Measurements from ENCODE around the gene MMP17.

MMP17 gene

DNA sequence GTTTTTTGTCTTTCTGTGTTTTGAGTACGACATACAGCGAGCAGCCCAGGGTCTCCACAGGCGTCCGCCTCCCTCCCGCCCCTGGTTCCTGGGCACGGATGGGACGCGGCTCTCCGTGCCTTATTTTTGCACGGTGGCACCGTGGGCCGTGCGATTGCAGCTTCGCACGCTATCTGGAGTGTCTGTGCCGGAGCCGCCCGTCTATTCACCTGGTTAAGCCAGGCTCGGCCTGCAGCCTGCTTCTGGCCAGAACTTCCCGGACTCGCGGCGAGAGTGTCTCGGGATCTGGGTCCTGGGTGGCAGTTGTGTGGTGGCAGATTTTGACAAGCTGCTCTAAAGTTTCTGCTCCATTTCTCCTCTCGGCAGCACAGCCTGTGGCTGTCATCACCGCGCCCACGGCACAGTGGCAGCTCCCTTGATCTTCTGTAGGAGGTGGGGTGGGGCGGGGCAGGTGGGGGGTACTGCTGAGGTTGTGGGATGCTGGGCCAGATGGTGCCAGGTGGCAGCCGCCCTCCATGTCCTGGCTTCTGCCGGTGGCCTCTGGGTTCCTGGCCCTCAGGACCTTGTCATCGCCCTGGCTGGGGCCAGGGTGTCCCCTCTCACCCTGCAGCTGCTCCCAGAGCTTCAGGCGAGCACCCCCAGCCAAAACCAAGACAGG lies 2.9 kb downstream of the MMP17 start:
- no peak for DNase-seq (ENCODE audit: low read depth)

DNA sequence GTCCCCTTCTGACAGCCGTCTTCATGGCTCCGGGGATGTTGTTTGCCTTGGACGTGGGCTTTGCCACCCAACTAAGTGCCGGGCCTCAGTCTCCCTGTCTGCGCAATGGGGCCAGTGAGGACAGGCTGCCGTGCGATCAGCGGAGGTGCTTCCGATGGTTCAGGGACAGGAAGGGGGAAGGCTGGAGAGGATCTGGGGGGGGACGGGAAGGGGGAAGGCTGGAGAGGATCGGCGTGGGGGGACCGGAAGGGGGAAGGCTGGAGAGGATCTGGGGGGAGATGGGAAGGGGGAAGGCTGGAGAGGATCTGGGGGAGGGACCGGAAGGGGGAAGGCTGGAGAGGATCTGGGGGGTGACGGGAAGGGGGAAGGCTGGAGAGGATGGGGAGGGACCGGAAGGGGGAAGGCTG lies 3.4 kb downstream of the MMP17 start:
- no peak for DNase-seq (ENCODE audit: low read depth)

GRCh38 chr12:131832321-131833231 lies 4.4 kb downstream of the MMP17 start:
- no peak for DNase-seq (ENCODE audit: low read depth)

DNA sequence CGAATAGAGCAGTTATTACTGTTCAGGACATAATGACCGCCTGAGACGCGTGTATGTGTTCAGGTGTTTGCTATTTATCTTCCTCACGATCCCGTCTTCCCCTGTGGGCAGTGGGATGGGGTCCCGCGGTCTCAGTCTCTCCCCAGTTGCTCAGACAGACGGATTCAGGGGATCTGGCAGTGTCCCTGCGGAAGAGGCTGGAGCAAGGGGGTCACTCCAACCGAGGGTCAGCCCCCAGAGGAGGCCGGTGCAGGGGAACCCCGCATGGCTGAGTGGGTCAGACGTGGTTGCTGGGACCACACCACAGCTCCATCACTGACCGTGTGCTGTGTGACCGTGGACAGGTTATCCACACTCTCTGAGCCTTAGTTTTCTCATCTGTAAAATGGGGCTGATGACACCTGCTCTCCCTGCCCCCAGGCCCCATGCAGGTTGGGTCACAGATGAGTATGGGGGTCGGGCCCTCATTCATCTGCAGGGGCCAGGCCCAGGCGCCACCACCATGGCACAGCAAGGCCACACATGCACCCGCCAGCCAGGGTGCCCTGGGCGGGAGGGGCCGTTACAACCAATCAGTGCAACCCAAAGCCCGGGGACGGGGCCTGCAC lies 5.2 kb downstream of the MMP17 start:
- no peak for DNase-seq (ENCODE audit: low read depth)

- no peak for DNase-seq (ENCODE audit: low read depth)
Observed at GRCh38 chr12:131833896-131834641, 5.9 kb downstream of the MMP17 start.

GRCh38 chr12:131834798-131835615 lies 6.8 kb downstream of the MMP17 start:
- DNase-seq (ENCODE audit: low read depth): no peak

- no peak for DNase-seq (ENCODE audit: low read depth)
Observed at GRCh38 chr12:131835616-131836171, 7.5 kb downstream of the MMP17 start.

GRCh38 chr12:131836193-131836592 lies 8.0 kb downstream of the MMP17 start:
- no peak for DNase-seq (ENCODE audit: low read depth)

GRCh38 chr12:131836714-131837397 lies 8.7 kb downstream of the MMP17 start:
- DNase-seq (ENCODE audit: low read depth): no peak

DNA sequence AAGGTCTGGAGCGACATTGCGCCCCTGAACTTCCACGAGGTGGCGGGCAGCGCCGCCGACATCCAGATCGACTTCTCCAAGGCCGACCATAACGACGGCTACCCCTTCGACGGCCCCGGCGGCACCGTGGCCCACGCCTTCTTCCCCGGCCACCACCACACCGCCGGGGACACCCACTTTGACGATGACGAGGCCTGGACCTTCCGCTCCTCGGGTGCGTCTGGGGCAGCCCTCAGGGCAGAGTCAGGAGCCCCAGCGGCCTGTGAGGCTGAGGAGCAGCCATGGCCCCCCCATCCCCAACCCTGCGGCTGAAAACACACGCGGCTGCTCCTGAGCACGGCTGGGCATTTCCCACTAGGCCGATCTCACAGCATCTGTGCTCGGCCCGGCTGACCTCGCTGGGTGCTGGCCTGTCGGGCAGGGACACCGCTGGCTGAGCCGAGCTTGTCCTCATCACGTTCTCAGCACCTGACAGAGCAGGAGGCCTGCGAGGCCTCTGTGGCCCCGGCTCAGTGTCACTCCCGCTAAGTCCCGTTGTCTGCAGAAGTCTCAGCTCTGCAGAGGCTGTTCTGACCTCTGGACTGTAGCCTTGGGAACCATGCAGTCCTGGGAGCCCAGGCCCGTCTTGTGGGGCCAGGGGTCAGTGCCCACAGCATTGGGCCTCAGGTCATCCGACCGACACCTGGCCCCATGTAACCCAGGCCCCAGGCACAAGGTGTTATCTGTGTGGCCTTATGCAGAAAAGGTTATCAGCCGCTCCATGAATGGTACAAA lies 12.6 kb downstream of the MMP17 start:
- DNase-seq (ENCODE audit: low read depth): no peak

DNA sequence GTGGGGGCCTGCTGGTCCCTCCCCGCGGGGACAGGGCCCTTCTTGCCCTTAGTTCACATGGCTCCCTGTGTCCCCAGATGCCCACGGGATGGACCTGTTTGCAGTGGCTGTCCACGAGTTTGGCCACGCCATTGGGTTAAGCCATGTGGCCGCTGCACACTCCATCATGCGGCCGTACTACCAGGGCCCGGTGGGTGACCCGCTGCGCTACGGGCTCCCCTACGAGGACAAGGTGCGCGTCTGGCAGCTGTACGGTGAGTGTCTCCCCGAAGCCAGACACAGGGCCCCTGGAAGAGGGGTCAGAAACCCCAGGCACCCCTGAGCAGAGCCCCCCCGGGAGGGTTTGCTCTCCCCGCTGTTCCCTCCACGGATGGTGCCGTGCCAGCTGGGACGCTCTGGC lies 13.4 kb downstream of the MMP17 start:
- no peak for DNase-seq (ENCODE audit: low read depth)

DNA sequence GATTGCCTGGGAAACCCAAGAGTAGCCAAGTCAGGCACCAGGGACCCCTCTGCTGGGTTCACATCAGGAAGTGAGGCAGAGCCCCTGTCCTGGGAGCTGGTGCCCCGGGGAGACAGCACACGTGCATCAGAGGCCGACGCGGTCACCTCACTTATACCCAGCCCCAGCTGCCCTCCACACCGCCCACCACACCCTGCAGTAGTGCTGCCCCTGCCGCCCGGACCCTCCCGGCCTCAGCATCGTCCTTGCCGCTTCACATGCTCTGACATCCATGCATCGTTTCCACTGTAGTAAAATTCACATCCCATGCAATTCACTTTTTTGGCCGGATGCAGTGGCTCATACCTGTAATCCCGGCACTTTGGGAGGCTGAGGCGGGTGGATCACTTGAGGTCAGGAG lies 14.0 kb downstream of the MMP17 start:
- DNase-seq (ENCODE audit: low read depth): no peak

GRCh38 chr12:131843527-131843926 lies 15.3 kb downstream of the MMP17 start:
- no peak for DNase-seq (ENCODE audit: low read depth)

DNA sequence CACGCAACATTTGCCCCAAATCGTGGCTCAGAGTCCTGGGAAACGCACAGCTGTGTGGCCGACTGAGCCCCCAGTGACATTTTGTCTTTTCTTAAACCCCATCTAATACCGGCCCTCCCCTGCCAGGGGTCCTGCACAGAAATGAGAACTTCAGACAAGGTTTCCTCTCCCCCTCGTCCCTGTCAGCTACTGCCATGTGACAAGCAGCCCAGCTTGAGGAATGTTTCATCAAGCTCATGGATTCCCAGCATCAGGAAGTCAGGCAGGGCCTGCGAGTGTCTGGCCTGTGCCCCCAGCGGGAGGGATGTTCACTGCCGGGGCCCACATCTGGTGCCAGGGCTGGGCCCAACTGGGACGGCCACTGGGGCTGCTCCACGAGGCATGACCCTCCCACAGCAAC lies 15.9 kb downstream of the MMP17 start:
- no peak for DNase-seq (ENCODE audit: low read depth)

DNA sequence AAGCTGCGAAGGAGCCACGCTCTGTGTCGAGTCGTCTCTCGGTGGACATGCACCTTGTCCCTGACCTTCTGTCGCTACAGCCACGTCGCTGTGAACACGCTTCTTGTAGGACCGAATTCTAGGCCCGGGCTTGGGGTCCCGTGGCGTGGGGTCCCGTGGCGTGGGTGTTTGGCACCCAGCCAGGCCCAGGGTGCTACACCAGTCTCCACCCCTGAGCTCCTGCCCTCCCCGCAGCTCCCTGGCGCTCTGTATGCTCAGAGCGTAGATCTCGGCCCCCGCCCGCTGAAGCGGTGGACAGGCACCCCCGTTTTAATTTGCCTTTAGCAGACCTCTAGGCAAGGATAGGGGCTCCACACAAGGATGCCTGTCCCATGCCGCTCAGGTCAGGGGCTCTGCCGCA lies 16.5 kb downstream of the MMP17 start:
- no peak for DNase-seq (ENCODE audit: low read depth)

GRCh38 chr12:131845121-131845520 lies 16.9 kb downstream of the MMP17 start:
- DNase-seq (ENCODE audit: low read depth): no peak

DNA sequence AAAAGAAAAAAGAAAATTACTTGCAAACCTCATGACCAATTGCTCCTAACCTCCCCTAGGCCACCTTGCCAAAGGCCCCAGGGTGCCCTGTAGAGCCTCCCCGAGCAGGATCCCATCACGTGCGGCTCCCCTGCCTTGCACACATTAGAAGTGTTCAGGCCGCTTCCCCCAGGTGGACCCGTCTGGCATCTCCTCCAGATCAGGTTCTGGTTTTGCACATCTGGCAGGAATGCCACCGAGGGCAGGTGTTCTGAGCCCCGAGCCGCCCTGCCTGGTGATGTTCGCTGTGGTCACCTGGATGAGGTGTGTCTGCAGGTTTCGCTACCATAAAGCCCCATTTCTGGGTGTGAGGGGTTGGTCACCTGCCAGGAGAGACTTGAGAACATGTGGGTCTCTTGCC lies 19.3 kb downstream of the MMP17 start:
- no peak for DNase-seq (ENCODE audit: low read depth)

- no peak for DNase-seq (ENCODE audit: low read depth)
Observed at GRCh38 chr12:131848753-131849152, 20.6 kb downstream of the MMP17 start.

GRCh38 chr12:131849700-131850553 lies 21.7 kb downstream of the MMP17 start:
- DNase-seq (ENCODE audit: low read depth): no peak
